HCT116 (cell line): ENCODE data around the gene UBE2D2. TPM values are rescaled to one million over a fixed set of nuclear protein-coding genes. Genes with fewer than 3 reads are reported as not detected.

Experiments used
- ATAC-seq: fragments of 200-7000 bp; cut with Tn5 transposase; 2 replicates; pipeline ENCODE4 v1.9.1; 2020; ENCODE audit warnings: mild to moderate bottlenecking, moderate library complexity
- BruUV-seq: library from RNA; stranded (reverse); fragments of 400-500 nt; replicated peaks from 2 replicates; lab custom pipeline; 2021; lab: Mats Ljungman, UMichigan
- CTCF ChIA-PET: fragments of 300-600 bp; sonication (Branson Sonifier 250); formaldehyde crosslinking; loops from one replicate; lab custom pipeline; 2021; ENCODE audit warnings: antibody characterized with exemption; lab: Charles Lee
- POLR2A ChIA-PET: fragments of 300-600, 350-600 bp; sonication (Branson Sonifier 250); formaldehyde crosslinking; loops from one replicate; lab custom pipeline; 2021; ENCODE audit warnings: antibody characterized with exemption; lab: Charles Lee
- RAD21 ChIA-PET, 2 experiments: fragments of 300-600 bp; sonication (Branson Sonifier 250); formaldehyde crosslinking; loops; one replicate each; lab custom pipeline; 2023; ENCODE audit warnings: low total read pairs in 2 of 2; ENCODE audit not compliant: uncharacterized antibody in 2 of 2, unreplicated experiment in 2 of 2, low non-redundant PET in 1 of 2; lab: Charles Lee
- DNase-seq: peaks from one replicate; pipeline ENCODE4 v3.0.0-alpha.2; 2010; ENCODE audit warnings: low read depth, low spot score
- H2AFZ ChIP-seq: fragments of 200-600 bp; shearing (Covaris generic), sonication (generic); 2 replicates; pipeline ENCODE4 v1.6.1; 2017; ENCODE audit warnings: low read depth, mixed run types, mixed read lengths, antibody characterized with exemption, low read length; ENCODE audit not compliant: poor library complexity, severe bottlenecking
- H3K27ac ChIP-seq: 2 replicates; pipeline ENCODE4 v1.5.1; 2012; ENCODE audit warnings: low read depth, low read length
- H3K27me3 ChIP-seq: fragments of 200-600 bp; sonication (generic); 2 replicates; pipeline ENCODE4 v1.6.1; 2016; ENCODE audit warnings: mixed run types, low read length, mixed read lengths; ENCODE audit not compliant: insufficient read depth
- H3K36me3 ChIP-seq, 2 experiments: fragments of 200-500 bp in 1 of 2; fragments of 200-600 bp in 1 of 2; sonication (Bioruptor generic) in 1 of 2; sonication (generic) in 1 of 2; 2 replicates each; pipeline versions ENCODE4 v1.5.1 to v1.6.1; 2014 to 2016; ENCODE audit warnings: low read length in 2 of 2, inconsistent platforms in 1 of 2, mixed read lengths in 1 of 2, mixed run types in 1 of 2; ENCODE audit not compliant: insufficient read depth in 2 of 2, control insufficient read depth in 1 of 2
- H3K4me1 ChIP-seq, 2 experiments: fragments of 200-600 bp in 1 of 2; sonication (generic) in 1 of 2; 2 replicates each; pipeline versions ENCODE4 v1.5.1 to v1.6.1; 2012 to 2017; ENCODE audit warnings: low read length in 2 of 2, inconsistent platforms in 1 of 2, mild to moderate bottlenecking in 1 of 2, mixed read lengths in 1 of 2, mixed run types in 1 of 2, moderate library complexity in 1 of 2; ENCODE audit not compliant: insufficient read depth in 2 of 2, control insufficient read depth in 1 of 2
- H3K4me2 ChIP-seq: fragments of 200-600 bp; sonication (generic); 2 replicates; pipeline ENCODE4 v1.6.1; 2017; ENCODE audit warnings: mixed run types, low read length, mixed read lengths
- H3K4me3 ChIP-seq, 2 experiments: fragments of 200-600 bp in 1 of 2; sonication (generic) in 1 of 2; replicated peaks in 1 of 2; 2 replicates each; pipeline ENCODE4 v1.5.1; 2011 to 2016; ENCODE audit warnings: low read length in 2 of 2, control low read depth in 1 of 2, low read depth in 1 of 2, mild to moderate bottlenecking in 1 of 2, mixed read lengths in 1 of 2, mixed run types in 1 of 2
- H3K79me2 ChIP-seq: fragments of 200-600 bp; sonication (generic); 2 replicates; pipeline ENCODE4 v1.6.1; 2017; ENCODE audit warnings: mild to moderate bottlenecking, mixed run types, low read length, moderate library complexity, mixed read lengths; ENCODE audit not compliant: insufficient read depth
- H3K9ac ChIP-seq: fragments of 200-600 bp; sonication (generic); 2 replicates; pipeline ENCODE4 v1.6.1; 2016; ENCODE audit warnings: low read length, mixed read lengths
- H3K9me2 ChIP-seq: fragments of 200-600 bp; sonication (generic), shearing (Covaris generic); 2 replicates; pipeline ENCODE4 v1.6.1; 2017; ENCODE audit warnings: mixed run types, mild to moderate bottlenecking, moderate library complexity; ENCODE audit not compliant: insufficient read depth
- H3K9me3 ChIP-seq, 2 experiments: fragments of 200-500 bp in 1 of 2; fragments of 200-600 bp in 1 of 2; sonication (Bioruptor generic) in 1 of 2; sonication (generic) in 1 of 2; 2 replicates each; pipeline ENCODE4 v1.6.1; 2014 to 2017; ENCODE audit warnings: low read length in 2 of 2, mixed read lengths in 2 of 2, inconsistent platforms in 1 of 2, low read depth in 1 of 2, mild to moderate bottlenecking in 1 of 2, mixed run types in 1 of 2, moderate library complexity in 1 of 2; ENCODE audit not compliant: control insufficient read depth in 1 of 2, insufficient read depth in 1 of 2
- H4K20me1 ChIP-seq: fragments of 200-600 bp; sonication (generic), shearing (Covaris generic); 2 replicates; pipeline ENCODE4 v1.6.1; 2017; ENCODE audit warnings: mixed run types, mild to moderate bottlenecking, moderate library complexity; ENCODE audit not compliant: insufficient read depth
- ELF1 ChIP-seq: IDR thresholded peaks from 2 replicates; pipeline ENCODE4 v1.6.1; 2012; ENCODE audit warnings: low read depth, borderline replicate concordance
- FOSL1 ChIP-seq: IDR thresholded peaks from 2 replicates; pipeline ENCODE4 v1.6.1; 2012; ENCODE audit warnings: low read depth
- JUND ChIP-seq: IDR thresholded peaks from 2 replicates; pipeline ENCODE4 v1.6.1; 2012
- POLR2AphosphoS5 ChIP-seq: IDR thresholded peaks from 2 replicates; pipeline ENCODE4 v1.6.1; 2011; ENCODE audit warnings: mild to moderate bottlenecking, low read depth, low read length, moderate library complexity
- SP1 ChIP-seq: IDR thresholded peaks from 2 replicates; pipeline ENCODE4 v1.6.1; 2012; ENCODE audit warnings: low read depth
- TCF7L2 ChIP-seq: IDR thresholded peaks from 2 replicates; pipeline ENCODE4 v1.7.0; 2011; ENCODE audit warnings: borderline replicate concordance, inconsistent platforms; ENCODE audit not compliant: insufficient read depth, insufficient read length; ENCODE audit errors: extremely low read depth
- ZFX ChIP-seq: fragments of 450-650 bp; IDR thresholded peaks from 2 replicates; pipeline ENCODE4 v1.6.1; 2017
- intact Hi-C: fragments of 100-400 bp; cut with micrococcal nuclease; formaldehyde crosslinking; loops from 2 replicates; pipeline ENCODE4 v1.10.0; 2022
- total RNA-seq: library from RNA; stranded (reverse); gene quantifications from one replicate; pipeline ENCODE4 v1.2.1, GENCODE V29; 2021; ENCODE audit not compliant: unreplicated experiment
- TF ChIP-seq, protein P1 (sequence below): IDR thresholded peaks from 2 replicates; pipeline ENCODE4 v1.6.1; 2011; ENCODE audit warnings: mild to moderate bottlenecking, low read length, moderate library complexity; ENCODE audit not compliant: insufficient replicate concordance; ENCODE audit errors: extremely low read depth
- TF ChIP-seq, protein P2 (sequence below): IDR thresholded peaks from 2 replicates; pipeline ENCODE4 v1.6.1; 2012; ENCODE audit warnings: low read depth
- TF ChIP-seq, protein P3 (sequence below): IDR thresholded peaks from 2 replicates; pipeline ENCODE4 v1.6.1; 2012
- TF ChIP-seq, protein P4 (sequence below): IDR thresholded peaks from 2 replicates; pipeline ENCODE4 v1.6.1; 2012

Gene UBE2D2
- total RNA-seq, 1 experiment from 2014 or later = 140 TPM

DNA sequence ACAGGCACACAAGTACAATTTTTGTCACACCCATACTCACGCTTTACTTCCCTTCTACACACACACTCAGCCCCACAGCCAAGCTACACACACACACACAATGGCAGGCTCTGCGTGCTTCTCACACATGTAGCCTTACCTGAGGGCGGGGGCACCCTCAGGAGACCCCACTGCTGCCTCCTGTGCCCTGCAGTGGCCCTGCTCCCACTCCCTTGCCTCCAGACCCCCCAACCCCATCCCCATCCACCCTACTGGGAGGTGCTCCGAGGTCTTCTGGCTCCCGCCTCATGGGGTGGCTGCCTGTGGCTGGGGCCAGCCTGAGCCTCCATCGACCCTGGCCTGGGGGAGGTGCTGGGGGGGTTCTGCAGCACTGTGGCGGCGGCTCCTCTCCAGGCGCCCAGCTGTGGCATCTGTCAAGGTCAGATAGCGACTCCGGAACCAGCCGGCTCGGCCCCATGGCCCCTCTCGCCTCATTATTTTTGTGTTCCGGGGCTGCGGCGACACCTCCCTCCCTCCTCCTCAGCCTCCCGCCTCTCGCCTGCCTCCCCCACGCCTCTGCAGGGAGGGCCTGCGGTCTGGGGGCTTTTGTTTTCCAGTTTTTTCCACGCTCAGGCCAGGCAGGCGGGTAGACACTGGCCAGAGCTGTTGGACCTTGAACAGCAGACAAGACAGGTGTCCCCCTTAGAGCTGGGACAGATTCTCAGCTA is 108.7 kb downstream of the UBE2D2 start:
- Histone ChIP-seq H3K36me3 (peaks cover 0 to 4% of the 10 kb centered on the region in 2 experiments; a peak in 1 of 4 replicates), H3K27me3 (no peaks in the 10 kb centered on the region), H3K27ac (no peak overlapping the region), H3K4me1 (peaks cover 28 to 41% of the 10 kb centered on the region in 2 experiments), H3K9me3 (no peaks in the 10 kb centered on the region), H3K4me3 (no peak overlapping the region), H3K9me2 (no peaks in the 10 kb centered on the region), H3K9ac (no peak overlapping the region), H3K79me2 (peaks cover 94% of the 10 kb centered on the region), H3K4me2 (no peak overlapping the region), H2AFZ (no peak overlapping the region)
- RAD21 ChIA-PET = no interaction called here
- intact Hi-C loops = no loop called here
- CTCF ChIA-PET = interaction anchor here (0.7 kb wide), 1 partner anchor 11 kb away, joined by 3 read pairs; no protein-coding TSS in a partner anchor
- ATAC-seq (no peak), DNase-seq (no peak)
- POLR2A ChIA-PET = no interaction called here
- BruUV-seq = no TSS peak
- TF ChIP-seq SP1 = no peak
- TF ChIP-seq, protein P1, sequence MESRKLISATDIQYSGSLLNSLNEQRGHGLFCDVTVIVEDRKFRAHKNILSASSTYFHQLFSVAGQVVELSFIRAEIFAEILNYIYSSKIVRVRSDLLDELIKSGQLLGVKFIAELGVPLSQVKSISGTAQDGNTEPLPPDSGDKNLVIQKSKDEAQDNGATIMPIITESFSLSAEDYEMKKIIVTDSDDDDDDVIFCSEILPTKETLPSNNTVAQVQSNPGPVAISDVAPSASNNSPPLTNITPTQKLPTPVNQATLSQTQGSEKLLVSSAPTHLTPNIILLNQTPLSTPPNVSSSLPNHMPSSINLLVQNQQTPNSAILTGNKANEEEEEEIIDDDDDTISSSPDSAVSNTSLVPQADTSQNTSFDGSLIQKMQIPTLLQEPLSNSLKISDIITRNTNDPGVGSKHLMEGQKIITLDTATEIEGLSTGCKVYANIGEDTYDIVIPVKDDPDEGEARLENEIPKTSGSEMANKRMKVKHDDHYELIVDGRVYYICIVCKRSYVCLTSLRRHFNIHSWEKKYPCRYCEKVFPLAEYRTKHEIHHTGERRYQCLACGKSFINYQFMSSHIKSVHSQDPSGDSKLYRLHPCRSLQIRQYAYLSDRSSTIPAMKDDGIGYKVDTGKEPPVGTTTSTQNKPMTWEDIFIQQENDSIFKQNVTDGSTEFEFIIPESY = no peak
- TF ChIP-seq FOSL1 = no peak
- no peak for TF ChIP-seq ZFX
- TF ChIP-seq TCF7L2 = no peak
- TF ChIP-seq ELF1 = no peak
- TF ChIP-seq POLR2AphosphoS5 = no peak
- TF ChIP-seq JUND = no peak
- TF ChIP-seq, protein P2, sequence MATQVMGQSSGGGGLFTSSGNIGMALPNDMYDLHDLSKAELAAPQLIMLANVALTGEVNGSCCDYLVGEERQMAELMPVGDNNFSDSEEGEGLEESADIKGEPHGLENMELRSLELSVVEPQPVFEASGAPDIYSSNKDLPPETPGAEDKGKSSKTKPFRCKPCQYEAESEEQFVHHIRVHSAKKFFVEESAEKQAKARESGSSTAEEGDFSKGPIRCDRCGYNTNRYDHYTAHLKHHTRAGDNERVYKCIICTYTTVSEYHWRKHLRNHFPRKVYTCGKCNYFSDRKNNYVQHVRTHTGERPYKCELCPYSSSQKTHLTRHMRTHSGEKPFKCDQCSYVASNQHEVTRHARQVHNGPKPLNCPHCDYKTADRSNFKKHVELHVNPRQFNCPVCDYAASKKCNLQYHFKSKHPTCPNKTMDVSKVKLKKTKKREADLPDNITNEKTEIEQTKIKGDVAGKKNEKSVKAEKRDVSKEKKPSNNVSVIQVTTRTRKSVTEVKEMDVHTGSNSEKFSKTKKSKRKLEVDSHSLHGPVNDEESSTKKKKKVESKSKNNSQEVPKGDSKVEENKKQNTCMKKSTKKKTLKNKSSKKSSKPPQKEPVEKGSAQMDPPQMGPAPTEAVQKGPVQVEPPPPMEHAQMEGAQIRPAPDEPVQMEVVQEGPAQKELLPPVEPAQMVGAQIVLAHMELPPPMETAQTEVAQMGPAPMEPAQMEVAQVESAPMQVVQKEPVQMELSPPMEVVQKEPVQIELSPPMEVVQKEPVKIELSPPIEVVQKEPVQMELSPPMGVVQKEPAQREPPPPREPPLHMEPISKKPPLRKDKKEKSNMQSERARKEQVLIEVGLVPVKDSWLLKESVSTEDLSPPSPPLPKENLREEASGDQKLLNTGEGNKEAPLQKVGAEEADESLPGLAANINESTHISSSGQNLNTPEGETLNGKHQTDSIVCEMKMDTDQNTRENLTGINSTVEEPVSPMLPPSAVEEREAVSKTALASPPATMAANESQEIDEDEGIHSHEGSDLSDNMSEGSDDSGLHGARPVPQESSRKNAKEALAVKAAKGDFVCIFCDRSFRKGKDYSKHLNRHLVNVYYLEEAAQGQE = no peak
- TF ChIP-seq, protein P3, sequence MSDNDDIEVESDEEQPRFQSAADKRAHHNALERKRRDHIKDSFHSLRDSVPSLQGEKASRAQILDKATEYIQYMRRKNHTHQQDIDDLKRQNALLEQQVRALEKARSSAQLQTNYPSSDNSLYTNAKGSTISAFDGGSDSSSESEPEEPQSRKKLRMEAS = no peak
- TF ChIP-seq, protein P4, sequence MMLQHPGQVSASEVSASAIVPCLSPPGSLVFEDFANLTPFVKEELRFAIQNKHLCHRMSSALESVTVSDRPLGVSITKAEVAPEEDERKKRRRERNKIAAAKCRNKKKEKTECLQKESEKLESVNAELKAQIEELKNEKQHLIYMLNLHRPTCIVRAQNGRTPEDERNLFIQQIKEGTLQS = no peak
- TF ChIP-seq, all 23 proteins: peak for 0
- no peaks in the 10 kb centered on the region for H4K20me1 ChIP-seq
